Breast epithelium (tissue), 3 donors: ENCODE data around the gene DOCK10.

ENCODE experiments used
- POLR2A ChIP-seq: fragments of 450-650 bp; IDR thresholded peaks from one replicate; pipeline ENCODE4 v1.6.1; 2016; ENCODE audit warnings: antibody characterized with exemption, mild to moderate bottlenecking, moderate library complexity
- TF ChIP-seq, protein P1 (sequence below), 3 donors: fragments of 450-650 bp; IDR thresholded peaks; one replicate each; pipeline ENCODE4 v1.5.1; 2016 to 2017; ENCODE audit warnings: antibody characterized with exemption in 3 of 3, mild to moderate bottlenecking in 3 of 3, moderate library complexity in 3 of 3

DNA sequence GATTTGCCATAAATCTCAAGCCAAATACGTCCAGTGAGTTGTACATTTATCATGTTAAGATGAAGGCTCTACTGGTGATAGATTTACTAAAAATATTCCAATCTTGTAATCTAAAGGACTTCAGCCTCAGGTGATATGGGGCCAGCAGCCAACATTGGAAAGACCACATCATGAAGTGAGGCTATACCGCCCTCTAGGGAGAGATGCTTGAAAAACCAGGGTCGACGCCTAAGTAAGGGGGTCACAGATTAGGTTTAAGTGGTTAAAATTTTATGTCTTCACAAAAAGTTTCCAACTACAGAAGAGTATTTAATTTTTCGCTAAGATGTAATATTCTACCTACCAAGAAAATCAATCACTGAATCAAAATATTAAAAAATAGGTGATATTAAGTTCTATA lies 33.3 kb downstream of the DOCK10 start:
- TF ChIP-seq, protein P1, sequence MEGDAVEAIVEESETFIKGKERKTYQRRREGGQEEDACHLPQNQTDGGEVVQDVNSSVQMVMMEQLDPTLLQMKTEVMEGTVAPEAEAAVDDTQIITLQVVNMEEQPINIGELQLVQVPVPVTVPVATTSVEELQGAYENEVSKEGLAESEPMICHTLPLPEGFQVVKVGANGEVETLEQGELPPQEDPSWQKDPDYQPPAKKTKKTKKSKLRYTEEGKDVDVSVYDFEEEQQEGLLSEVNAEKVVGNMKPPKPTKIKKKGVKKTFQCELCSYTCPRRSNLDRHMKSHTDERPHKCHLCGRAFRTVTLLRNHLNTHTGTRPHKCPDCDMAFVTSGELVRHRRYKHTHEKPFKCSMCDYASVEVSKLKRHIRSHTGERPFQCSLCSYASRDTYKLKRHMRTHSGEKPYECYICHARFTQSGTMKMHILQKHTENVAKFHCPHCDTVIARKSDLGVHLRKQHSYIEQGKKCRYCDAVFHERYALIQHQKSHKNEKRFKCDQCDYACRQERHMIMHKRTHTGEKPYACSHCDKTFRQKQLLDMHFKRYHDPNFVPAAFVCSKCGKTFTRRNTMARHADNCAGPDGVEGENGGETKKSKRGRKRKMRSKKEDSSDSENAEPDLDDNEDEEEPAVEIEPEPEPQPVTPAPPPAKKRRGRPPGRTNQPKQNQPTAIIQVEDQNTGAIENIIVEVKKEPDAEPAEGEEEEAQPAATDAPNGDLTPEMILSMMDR (IDR thresholded peaks at IDR 0.05): no peak
- no peak for TF ChIP-seq POLR2A
